ENCODE data around the gene PPP1R15A.
"Not testable (repeated sequence)": the region's sequence is repeated elsewhere in the genome, so short reads cannot be mapped to it uniquely, and the experiment has no call there.

The PPP1R15A gene

DNA sequence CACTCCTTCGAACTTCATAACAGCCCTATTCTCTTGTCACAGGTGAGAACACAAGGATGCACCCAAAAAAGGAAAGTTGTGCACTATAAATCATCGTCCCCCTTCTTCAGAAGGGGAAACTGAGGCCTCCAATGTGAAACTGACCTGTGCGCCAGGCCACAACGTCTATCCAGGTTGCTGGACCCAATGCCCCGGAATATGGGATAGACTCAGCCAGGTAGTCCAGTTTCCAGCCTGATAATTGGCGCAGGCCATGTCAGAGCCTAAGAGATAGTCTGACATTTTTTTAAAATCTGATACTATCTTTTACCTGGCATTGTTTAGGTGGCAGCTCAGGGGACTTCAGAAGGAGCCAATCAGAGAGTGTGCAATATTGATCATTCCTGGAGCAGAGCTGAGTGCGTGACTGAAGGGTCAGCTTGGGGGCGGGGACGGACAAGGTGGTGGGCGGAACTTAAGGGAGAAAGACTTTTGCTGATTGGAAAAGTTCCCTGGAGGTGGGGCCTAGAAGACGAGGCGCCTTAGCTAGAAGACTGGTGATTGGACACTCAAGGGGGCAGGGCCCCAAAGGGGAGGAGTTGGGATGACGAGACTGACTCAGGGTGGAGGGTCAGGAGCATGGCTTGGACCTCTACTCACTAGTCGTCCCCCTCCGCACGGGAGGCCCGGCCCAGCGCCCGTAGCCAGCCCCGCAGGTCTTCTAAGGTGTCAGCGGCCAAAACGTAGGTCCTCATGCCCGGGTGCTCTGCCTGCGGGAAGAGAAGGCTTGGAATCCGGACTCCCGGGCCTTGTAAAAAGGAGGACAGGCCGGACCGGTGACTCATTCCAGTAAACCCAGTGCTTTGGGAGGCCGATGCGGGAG is 12.3 kb upstream of the PPP1R15A start:
- DNase-seq: no peak

DNA sequence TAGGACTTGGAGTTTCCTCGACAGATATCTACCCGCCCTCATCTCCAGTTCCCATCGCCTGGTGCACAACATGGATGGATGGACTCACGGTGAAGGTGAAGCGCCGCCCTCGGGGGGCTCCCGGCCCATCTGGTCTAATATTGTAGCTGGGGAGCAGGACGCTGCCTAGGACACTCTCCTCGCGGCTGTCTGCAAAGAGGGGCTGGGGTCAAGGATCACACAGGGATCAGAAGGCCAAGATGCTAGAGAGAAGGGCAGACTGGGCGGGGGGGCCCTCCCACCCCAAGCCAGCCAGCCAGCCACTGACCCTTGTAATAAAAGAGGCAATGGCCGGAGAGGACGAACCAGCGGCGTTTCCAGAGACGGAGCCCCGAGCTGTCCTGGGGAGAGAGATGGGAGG is 10.9 kb upstream of the PPP1R15A start:
- DNase-seq: no peak

DNA sequence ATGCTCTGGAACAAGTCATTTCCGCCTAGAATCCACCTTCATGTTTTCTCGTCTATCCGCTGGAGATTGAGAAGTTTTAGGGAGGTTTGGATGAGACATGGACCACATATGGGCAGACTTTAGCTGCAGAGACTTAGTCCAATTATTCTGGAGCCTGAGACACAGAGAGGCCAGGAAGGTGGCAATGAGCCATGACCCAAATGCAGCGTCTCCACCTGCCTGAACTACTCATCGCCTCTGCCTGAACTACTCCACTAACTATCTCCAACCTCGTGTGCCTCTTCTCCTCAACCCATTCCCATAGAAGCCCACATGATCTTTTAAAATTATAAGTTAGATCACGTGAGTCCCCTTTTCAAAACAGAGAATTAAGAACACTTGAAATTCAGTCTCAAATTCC is 9.4 kb upstream of the PPP1R15A start:
- DNase-seq: no peak

DNA sequence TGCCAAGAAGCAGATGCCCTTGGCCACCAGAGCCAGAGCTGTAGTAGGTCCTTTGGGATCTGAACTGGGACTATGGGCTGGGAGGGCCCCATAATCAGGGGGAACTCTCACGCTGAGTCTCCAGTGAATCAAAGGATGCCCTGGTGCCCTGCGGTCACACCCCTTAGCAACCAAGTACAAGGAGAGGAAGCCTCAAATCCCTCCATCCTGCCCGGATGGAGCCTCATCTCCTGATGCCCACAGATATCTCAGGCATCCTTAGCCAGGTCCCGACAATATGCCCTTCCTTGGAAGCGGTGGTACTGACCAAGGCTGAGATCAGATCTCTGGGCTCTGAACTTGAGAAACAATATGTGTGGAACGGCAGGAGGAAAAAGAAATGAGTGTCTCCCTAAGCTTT is 5.5 kb upstream of the PPP1R15A start:
- DNase-seq: no peak

DNA sequence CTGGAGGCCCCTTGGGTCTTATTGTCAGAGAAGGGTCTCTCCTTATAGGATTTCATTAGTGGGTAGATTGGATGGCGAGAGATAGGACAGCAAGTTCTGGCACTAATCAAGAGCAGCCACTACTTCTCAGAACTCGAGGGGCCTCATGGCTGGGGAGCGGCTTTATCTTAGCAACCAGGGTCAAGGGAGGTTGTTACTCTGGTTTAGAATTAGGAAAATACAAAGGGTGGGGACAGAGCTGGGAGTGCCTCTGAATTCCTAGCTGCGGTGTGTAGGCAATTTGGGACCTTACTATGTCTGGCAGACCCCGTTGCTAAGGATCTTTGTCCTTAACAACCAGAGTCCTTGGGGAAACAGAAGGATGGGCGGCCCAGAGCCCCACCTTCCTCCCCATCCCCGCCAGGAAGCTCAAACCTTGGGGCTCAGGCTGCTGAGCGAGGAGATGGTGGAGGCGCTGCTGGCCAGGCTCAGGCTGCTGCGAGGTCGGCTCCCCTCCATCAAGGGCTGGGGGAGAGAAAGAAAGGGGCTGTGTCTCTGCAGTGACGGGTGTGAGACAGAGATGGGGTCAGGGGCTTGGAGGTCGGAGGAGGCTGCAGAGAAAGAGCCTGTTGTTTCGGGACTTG is 5.0 kb upstream of the PPP1R15A start:
- DNase-seq: no peak

DNA sequence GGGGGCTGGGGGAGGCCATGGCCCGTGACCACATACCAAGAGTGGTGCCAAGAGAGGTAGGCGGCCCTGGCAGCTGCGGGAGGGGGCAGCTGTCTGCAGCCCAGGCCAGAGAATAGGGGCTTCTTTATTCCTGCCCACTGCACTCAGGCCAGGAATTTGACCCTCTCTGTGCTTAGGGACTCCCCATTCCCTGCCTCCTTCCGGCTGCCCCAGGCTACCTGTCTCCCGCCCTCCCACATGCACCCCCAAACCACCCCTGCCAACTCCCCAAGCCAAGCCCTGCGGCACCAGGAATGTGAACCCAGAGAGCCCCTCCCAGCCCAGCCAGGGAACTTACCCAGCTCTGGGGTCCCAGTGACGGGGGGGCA is 4.5 kb upstream of the PPP1R15A start:
- DNase-seq: no peak

DNA sequence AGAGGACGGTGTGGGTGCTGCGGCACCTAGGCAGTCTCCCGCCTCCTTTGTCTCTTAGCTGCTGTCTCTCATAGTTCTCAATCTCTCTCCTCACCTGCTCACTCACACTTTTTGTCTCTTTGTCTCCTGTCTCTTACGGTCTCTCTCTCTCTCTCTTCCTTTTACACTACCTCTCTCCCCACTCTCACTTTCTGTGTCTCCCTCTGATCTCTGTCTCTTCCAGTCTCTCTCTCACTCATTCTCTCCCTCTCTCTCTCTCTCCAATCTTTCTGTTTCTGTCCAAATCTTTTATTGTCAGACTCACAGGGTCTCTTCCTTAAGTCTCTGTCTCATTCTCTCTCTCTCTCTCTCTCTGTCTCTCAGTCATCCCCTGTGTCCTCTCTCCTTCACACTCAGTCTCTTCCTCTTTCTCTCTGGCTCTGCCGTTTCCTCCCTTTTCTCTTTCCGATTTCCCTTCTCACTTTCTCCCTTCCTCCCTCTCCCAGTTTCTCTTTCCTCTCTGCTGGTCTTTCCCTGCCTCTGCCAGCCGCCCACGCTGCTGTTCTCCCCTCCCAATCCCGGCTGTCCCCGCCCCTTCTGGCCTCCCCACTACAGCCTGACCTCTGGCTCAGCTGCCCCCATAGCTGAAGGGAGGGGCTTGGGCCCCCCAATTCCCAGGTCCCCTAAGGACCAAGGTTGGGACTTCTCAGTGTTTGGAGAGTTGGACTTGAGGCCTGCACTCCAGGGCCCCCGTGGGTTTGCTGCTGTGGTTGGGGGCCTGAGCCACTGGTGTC is 3.9 kb upstream of the PPP1R15A start, which contains the start of gene PLEKHA4:
PLEKHA4 (minus strand) TSS at position 504 of the 773 bp plus-strand sequence. CDS start 997 bp downstream, outside the sequence.
- DNase-seq: no peak

DNA sequence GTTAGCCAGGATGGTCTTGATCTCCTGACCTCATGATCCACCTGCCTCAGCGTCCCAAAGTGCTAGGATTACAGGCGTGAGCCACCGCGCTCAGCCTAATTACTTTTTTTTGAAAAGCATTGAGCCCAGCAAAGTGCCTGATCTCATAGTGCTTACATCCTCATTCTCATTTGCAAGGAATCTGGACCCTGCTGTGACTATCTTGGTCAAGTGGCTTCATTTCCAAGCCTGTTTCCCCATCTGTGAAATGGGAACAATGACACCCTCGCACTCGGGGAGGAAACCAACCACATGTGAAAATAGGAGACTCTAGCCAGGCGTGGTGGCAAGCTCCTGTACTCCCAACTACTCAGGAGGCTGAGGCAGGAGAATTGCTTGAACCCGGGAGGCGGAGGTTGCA is 2.2 kb upstream of the PPP1R15A start:
- no peak for DNase-seq

DNA sequence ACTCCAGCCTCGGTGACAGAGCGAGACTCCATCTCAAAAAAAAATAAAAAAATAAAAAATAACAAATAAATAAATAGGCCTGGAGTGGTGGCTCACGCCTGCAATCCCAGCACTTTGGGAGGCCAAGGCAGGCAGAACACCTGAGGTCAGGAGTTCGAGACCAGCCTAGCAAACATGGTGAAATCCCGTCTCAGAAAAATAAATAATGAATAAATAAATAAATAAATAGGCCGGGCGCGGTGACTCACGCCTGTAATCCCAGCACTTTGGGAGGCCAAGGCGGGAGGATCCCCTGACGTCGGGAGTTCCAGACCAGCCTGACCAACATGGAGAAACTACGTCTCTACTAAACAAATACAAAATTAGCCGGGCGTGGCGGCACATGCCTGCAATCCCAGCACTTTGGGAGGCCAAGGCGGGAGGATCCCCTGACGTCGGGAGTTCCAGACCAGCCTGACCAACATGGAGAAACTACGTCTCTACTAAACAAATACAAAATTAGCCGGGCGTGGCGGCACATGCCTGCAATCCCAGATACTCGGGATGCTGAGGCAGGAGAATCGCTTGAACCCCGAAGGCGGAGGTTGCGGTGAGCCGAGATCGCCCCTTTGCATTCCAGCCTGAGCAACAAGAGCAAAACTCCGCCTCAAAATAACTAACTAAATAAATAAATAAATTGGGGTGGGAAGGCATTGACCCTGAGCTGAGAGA is 595 bp upstream of the PPP1R15A start:
- DNase-seq: not testable (repeated sequence)

DNA sequence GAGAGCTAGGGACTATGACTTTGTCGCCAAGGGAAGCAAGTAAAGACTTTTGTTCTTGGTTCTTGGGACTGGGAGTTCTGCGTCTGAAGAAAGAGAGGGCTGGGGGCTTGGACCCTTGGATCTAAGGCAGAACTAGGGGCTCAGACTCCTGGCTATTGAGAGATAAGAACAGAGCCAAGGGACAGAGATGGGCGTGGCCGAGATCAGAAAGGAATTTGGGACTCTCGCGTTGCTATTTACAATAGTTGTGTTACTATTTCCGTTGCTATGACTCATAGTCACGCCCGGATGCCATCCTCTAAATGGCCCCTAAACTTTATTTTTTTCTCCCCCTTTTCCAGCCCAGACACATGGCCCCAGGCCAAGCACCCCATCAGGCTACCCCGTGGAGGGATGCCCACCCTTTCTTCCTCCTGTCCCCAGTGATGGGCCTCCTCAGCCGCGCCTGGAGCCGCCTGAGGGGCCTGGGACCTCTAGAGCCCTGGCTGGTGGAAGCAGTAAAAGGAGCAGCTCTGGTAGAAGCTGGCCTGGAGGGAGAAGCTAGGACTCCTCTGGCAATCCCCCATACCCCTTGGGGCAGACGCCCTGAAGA is 759 bp downstream of the PPP1R15A start:
- DNase-seq: no peak

DNA sequence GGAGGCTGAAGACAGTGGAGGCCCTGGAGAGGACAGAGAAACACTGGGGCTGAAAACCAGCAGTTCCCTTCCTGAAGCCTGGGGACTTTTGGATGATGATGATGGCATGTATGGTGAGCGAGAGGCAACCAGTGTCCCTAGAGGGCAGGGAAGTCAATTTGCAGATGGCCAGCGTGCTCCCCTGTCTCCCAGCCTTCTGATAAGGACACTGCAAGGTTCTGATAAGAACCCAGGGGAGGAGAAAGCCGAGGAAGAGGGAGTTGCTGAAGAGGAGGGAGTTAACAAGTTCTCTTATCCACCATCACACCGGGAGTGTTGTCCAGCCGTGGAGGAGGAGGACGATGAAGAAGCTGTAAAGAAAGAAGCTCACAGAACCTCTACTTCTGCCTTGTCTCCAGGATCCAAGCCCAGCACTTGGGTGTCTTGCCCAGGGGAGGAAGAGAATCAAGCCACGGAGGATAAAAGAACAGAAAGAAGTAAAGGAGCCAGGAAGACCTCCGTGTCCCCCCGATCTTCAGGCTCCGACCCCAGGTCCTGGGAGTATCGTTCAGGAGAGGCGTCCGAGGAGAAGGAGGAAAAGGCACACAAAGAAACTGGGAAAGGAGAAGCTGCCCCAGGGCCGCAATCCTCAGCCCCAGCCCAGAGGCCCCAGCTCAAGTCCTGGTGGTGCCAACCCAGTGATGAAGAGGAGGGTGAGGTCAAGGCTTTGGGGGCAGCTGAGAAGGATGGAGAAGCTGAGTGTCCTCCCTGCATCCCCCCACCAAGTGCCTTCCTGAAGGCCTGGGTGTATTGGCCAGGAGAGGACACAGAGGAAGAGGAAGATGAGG is 1.5 kb downstream of the PPP1R15A start:
- no peak for DNase-seq

DNA sequence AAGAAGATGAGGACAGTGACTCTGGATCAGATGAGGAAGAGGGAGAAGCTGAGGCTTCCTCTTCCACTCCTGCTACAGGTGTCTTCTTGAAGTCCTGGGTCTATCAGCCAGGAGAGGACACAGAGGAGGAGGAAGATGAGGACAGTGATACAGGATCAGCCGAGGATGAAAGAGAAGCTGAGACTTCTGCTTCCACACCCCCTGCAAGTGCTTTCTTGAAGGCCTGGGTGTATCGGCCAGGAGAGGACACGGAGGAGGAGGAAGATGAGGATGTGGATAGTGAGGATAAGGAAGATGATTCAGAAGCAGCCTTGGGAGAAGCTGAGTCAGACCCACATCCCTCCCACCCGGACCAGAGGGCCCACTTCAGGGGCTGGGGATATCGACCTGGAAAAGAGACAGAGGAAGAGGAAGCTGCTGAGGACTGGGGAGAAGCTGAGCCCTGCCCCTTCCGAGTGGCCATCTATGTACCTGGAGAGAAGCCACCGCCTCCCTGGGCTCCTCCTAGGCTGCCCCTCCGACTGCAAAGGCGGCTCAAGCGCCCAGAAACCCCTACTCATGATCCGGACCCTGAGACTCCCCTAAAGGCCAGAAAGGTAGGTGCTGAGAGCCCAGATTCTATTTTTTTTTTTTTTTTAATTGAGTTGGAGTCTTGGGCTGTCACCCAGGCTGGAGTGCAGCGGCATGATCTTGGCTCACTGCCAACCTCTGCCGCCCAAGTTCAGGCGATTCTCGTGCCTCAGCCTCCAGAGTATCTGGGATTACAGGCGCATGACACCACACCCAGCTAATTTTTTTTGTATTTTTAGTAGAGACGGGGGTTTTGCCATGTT is 2.3 kb downstream of the PPP1R15A start:
- no peak for DNase-seq

DNA sequence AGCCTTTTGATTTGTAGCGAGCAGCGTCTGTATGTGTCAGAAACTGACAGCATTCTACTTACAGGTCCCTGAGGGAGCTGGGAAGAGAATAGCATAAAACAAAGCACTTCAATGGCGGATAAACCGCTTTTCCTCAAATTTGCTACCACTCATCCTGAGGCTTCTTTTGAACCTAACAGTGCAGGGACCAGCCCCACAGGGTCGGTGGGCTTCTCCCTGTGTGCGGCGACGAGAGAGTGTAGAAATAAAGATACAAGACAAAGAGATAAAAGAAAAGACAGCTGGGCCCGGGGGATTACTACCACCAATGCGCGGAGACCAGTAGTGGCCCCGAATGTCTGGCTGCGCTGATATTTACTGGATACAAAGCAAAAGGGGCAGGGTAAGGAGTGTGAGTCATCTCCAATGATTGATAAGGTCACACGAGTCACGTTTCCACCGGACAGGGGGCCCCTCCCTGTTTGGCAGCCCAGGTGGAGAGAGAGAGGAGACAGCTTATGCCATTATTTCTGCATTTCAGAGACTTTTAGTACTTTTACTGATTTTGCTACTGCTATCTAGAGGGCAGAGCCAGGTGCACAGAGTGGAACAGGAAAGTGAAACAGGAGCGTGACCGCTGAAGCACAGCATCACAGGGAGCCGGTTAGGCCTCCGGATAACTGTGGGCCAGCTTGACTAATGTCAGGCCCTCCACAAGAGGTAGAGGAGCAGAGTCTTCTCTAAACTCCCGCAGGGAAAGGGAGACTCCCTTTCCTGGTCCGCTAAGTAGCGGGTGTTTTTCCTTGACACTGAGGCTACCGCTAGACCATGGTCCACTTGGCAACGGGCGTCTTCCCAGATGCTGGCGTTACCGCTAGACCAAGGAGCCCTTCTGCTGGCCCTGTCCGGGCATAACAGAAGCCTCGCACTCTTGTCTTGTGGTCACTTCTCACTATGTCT is 4.1 kb downstream of the PPP1R15A start:
- DNase-seq: not testable (repeated sequence)

DNA sequence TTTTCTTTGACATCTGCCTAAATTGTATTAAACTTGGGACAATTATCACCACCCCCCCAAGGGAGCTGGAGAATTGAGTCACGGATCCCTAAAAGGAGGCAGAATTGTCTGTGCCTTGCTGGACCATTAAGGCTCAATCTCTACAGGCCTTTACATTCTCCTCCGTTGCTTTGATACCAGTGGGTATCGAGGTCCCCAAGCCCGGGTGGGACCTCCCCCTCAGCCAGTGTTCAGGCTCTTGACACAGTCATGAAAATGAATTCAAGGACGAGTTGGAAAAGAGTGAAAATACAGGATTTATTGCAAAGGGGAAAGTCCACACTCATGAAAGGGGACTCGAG is 5.6 kb downstream of the PPP1R15A start:
- DNase-seq: no peak

DNA sequence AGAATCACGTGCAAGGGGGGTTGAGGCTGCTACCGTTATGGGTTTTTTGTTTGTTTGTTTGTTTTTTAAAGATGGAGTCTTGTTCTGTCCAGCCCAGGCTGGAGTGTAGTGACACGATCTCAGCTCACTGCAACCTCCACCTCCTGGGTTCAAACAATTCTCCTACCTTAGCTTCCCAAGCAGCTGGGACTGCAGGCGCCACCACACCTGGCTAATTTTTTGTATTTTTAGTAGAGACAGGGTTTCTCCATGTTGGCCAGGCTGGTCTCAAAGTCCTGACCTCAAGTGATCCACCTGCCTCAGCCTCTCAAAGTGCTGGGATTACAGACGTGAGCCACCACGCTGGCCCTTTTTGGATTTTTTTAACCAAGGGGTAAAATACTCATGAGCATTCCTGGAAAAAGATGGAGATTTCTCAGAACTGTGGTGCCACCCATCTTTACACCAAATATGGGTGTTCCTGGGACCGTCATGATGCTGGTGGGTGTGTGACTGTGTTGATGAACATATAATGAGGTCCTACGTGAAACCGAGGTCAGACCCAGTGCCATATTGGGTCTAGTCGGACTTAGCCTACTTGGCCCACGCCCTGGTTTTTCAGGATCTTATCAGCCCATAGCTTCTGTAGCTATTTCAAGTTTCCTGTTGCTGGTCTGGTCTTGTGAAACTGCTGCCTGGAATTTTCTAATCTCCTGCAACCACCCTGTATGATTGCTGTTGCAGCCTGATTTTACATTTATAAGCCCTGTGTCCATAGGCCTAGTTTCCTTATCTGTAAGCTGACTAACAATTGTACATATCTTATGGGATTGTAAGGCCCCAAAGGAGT is 6.2 kb downstream of the PPP1R15A start:
- no peak for DNase-seq

DNA sequence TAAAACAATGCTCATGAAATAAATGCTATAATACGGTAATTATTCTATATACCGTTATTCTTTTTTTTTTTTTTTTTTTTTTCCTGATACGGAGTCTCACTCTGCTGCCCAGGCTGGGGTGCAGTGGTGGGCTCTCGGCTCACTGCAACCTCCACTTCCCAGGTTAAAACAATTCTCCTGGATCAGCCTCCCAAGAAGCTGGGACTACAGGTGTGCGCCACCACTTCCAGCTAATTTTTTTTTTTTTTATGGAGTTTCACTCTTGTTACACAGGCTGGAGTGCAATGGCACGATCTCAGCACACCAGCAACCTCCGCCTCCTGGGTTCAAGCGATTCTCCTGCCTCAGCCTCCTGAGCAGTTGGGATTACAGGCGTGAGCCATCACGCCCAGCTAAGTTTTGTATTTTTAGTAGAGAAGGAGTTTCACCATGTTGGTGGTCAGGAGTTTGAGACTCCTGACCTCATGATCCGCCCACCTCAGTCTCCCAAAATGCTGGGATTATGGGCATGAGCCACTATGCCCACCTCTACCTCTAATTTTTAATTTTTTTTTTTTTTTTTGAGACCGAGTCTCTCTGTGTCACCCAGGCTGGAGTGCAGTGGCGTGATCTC is 6.9 kb downstream of the PPP1R15A start:
- no peak for DNase-seq

DNA sequence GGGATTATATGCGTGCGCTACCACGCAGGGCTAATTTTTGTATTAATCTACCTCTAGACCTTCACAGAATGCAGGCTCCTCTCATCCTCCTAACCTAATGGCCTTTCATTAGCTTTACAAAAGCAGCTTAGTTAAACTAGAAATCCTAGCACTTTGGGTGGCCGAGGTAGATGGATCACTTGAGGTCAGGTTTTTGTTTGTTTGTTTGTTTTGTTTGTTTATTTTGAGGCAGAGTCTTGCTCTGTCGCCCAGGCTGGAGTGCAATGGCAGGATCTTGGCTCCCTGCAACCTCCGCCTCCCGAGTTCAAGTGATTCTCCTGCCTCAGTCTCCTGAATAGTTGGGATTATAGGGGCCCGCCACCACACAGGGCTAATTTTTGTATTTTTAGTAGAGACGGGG is 7.5 kb downstream of the PPP1R15A start:
- not testable (repeated sequence) for DNase-seq
